ENCODE data around the gene GMPPA. TPM values are rescaled to one million over a fixed set of nuclear protein-coding genes. Genes with fewer than 3 reads are reported as not detected.

The GMPPA gene
- total and polyA plus RNA-seq, 9 of the 15 experiments (the other 6 are each of a cell fraction or from before 2014, with no cell fraction given): 7.0 to 101 (median 66.7) TPM

DNA sequence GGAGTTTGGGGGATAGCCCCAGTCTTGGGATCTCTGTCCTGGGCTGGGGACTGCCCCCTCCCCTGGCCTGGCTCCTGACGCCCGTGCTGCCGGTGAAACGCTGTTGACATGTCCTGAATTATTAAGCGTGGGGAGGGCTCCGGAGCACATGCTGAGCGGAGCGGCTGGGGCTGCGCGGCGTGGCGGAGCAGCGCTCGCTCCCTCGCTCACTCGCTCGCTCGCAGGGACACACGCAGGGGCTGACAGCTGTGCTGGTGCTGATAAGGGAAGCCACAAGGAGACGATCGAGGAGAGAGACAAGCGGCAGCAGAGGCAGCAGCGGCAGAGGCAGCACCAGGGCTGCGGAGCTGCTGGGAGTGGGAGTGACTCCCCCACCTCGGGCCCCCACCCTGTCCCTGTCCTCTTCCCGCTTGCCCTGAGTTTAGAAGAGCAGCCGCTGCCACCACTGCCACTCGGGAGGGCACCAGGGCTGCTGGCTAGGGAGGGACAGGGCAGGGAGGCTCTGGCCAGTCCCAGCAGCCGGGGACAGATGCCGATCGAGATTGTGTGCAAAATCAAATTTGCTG lies 15.6 kb downstream of the GMPPA start, which contains the start of gene ASIC4 (continued):
- TF ChIP-seq ZNF174 (CRISPR knock-in tag; IDR thresholded peaks at IDR 0.05) (no peak), TCFL5 (CRISPR knock-in tag; conservative IDR thresholded peaks at IDR 0.05) (0 out of 2 replicates have a peak, but pooled peaks have one; percentile 27), MCM5 (IDR thresholded peaks at IDR 0.05; ENCODE audit: low read depth) (no peak), CBX5 (IDR thresholded peaks at IDR 0.05; ENCODE audit: borderline replicate concordance, low read depth) (0 out of 2 replicates have a peak, but pooled peaks have one; percentile 11), SOX6 (IDR thresholded peaks at IDR 0.05) (peak; percentile 91), DDX20 (tag; IDR thresholded peaks at IDR 0.05; ENCODE audit: low read depth) (no peak), HDAC8 (tag; IDR thresholded peaks at IDR 0.05) (no peak), PHF8 (IDR thresholded peaks at IDR 0.05; ENCODE audit: borderline replicate concordance, low read length) (0 out of 2 replicates have a peak, but pooled peaks have one; percentile 14), ATF4 (CRISPR knock-in tag; IDR thresholded peaks at IDR 0.05) (peak; percentile 65), NCOA2 (IDR thresholded peaks at IDR 0.05; ENCODE audit: partially characterized antibody in 2 of 2) (no peak), XRCC4 (IDR thresholded peaks at IDR 0.05; ENCODE audit: extremely low read depth, insufficient read depth, insufficient read length) (no peak), ZC3H11A (IDR thresholded peaks at IDR 0.05; ENCODE audit: low read depth, low read length) (peak; percentile 27; the same call in 1 of the 2 replicates), ZBTB12 (CRISPR knock-in tag; IDR thresholded peaks at IDR 0.05) (peak; percentile 37; the same call in 1 of the 2 replicates), PRMT5 (CRISPR knock-in tag; IDR thresholded peaks at IDR 0.05) (no peak), CC2D1A (IDR thresholded peaks at IDR 0.05) (peak; percentile 55; the same call in 1 of the 2 replicates), ARID1B (IDR thresholded peaks at IDR 0.05) (peak; percentile 98), CBX3 (IDR thresholded peaks at IDR 0.05; ENCODE audit: borderline replicate concordance in 1 of 2, low read length in 2 of 2) (peak in 1 of 2 experiments; percentile 88; a peak in 2 of 3 replicates), ZNF239 (CRISPR knock-in tag; IDR thresholded peaks at IDR 0.05) (peak; percentile 39; the same call in 1 of the 2 replicates)
- TF ChIP-seq, protein P1, sequence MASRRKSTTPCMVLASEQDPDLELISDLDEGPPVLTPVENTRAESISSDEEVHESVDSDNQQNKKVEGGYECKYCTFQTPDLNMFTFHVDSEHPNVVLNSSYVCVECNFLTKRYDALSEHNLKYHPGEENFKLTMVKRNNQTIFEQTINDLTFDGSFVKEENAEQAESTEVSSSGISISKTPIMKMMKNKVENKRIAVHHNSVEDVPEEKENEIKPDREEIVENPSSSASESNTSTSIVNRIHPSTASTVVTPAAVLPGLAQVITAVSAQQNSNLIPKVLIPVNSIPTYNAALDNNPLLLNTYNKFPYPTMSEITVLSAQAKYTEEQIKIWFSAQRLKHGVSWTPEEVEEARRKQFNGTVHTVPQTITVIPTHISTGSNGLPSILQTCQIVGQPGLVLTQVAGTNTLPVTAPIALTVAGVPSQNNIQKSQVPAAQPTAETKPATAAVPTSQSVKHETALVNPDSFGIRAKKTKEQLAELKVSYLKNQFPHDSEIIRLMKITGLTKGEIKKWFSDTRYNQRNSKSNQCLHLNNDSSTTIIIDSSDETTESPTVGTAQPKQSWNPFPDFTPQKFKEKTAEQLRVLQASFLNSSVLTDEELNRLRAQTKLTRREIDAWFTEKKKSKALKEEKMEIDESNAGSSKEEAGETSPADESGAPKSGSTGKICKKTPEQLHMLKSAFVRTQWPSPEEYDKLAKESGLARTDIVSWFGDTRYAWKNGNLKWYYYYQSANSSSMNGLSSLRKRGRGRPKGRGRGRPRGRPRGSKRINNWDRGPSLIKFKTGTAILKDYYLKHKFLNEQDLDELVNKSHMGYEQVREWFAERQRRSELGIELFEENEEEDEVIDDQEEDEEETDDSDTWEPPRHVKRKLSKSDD (conservative IDR thresholded peaks at IDR 0.05; ENCODE audit: low read length): no peak
- TF ChIP-seq, protein P2, sequence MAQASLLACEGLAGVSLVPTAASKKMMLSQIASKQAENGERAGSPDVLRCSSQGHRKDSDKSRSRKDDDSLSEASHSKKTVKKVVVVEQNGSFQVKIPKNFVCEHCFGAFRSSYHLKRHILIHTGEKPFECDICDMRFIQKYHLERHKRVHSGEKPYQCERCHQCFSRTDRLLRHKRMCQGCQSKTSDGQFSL (CRISPR knock-in tag; IDR thresholded peaks at IDR 0.05): peak; percentile 47; the same call in 1 of the 2 replicates
- TF ChIP-seq, protein P2 (tag; IDR thresholded peaks at IDR 0.05): no peak

All from K562 (cell line).